DMS 273 treated with DMSO at 0.1 percent for 48 hours (cell line): ENCODE measurements around the gene OCSTAMP.

ENCODE experiments used
- DNase-seq: peaks from one replicate; lab custom pipeline; 2025; lab: John Stamatoyannopoulos, UW

The OCSTAMP gene

DNA sequence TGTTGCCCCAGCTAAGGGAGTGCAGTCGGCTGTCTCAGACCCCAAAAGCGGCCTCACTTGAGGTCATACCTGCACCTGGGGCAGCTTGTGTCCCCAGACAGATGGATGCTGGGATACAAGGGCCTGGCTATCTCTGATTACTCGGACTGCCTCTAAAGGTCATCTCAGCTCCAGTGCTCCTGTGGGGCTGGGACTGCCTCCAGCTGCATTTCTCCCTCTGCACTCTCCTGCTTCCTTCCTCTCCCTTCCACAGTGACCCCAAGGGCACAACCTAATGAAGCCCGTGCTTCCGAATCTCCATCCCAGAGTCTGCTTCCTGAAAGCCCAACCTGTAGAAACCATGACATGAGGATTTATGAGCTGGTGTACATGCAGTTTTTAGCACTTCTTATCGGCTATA is 22.8 kb upstream of the OCSTAMP start:
- no peak for DNase-seq

DNA sequence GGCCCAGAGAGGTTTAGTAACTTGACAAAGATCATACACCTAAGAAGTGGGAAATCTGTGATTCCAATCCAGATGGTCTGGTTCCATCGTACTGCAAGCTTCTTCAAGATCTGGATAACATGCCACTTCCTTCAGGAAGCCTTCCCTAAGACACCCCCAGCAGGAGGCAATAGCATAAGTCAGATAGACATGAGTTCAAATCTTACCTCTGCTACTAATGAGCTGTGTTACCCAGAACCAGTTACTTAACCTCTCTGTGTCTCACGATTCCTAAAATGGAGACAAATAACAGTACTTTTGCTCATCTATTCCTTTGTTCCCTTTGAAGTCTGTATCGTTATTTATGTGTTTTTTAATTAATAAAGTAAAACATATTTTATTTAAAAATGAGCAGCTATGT is 22.3 kb upstream of the OCSTAMP start:
- DNase-seq = no peak

DNA sequence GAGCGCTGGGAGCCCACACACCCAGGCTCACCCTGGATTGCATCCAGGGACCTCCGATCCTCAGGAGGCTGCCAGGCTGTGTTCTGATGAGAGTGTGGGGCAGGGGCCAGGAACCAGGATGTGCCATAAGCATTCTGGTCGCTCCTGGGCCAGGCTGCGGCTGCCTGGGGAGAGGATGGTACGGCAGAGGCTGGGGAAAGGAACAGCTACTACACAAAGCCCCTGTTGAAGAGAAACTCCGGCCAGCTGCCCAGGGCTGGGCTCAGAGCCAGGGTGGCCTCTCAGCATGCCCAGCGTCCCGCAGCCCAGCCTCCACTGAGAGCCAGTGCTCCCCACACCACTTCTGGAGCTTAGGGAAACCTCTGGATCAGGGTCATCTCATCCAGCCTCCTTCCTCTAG is 21.7 kb upstream of the OCSTAMP start:
- no peak for DNase-seq

GRCh38 chr20:46571418-46571817 is 21.0 kb upstream of the OCSTAMP start:
- no peak for DNase-seq

GRCh38 chr20:46570956-46571355 is 20.5 kb upstream of the OCSTAMP start:
- DNase-seq = no peak

- DNase-seq = no peak
Measured at GRCh38 chr20:46569961-46570360, 19.5 kb upstream of the OCSTAMP start.

DNA sequence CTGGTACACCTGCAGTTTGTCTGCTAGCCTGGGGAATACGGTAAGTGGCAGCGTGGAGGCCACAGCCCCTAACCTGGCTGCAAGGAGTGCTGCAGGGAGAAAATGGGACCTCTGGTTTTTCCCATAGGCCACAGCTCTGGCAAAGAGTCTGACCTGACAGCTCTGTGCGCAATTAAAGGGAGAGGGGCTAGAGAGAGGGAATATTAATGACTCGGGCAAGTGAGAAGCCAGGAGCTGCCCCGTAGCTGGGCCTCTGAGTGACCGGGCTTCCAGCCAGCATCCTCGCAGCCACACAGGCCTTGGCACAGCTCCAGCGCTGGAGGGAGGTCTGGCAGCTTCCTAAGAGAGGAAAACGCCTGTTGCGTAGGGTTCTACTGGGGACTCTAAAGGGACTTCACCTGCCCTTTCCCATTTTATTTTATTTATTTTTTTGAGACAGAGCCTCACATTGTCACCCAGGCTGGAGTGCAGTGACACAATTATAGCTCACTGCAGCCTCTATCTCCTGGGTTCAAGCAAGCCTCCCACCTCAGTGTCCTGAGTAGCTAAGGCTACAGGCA is 18.2 kb upstream of the OCSTAMP start:
- DNase-seq = peak; percentile 67

DNA sequence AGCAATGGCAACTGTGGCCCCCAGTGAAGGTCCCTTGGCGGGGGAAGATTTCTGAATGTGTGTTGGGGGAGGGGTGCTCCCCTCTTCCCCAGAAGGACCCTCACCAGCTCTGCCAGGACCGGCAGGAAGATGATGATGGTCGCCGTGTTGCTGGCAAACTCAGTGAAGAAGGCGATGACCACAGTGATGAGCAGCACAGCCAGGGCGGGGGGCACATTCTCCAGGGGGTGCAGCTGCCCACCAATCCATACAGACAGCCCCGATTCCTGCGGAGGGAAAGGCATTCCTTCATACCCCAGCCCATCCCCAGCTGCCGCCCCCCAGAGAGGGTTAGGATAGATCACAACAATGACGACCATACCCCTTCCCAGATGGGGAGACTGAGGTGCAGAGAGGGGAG is 15.7 kb upstream of the OCSTAMP start:
- DNase-seq = no peak

GRCh38 chr20:46564241-46564957 is 13.9 kb upstream of the OCSTAMP start:
- DNase-seq = no peak

GRCh38 chr20:46563860-46564221 is 13.4 kb upstream of the OCSTAMP start:
- DNase-seq = no peak

DNA sequence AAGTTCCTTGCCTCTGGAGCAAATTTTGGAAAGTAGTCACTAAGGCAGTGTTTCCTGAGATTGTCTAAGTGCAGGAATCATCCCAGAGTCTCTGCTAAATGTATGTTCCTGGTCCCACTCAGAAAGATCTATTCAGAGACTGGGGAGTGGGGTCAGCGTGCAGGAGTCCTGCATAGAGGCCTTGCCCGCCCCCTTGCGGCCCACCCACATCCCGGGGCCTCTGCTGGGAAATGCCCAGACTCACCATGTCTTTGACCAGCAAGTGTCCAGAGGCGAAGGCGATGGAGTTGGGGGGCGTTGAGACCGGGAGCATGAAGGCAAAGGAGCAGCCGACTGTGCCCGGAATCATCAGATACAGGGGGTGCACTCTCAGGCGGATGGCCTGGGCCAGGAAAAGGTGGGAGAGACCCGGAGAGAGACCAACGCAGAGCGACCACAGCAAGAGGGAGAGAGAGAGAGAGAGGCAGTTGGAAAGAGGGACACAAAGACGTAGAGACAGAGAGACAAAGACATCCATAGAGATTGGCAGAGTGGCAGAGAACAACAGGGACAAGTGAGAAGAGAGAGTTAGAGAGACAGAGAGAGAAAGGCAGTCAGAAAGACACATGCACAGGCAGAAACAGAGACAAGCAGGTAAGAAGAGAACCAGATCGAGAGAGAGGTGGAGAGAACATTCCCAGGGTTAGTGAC is 12.9 kb upstream of the OCSTAMP start:
- no peak for DNase-seq

DNA sequence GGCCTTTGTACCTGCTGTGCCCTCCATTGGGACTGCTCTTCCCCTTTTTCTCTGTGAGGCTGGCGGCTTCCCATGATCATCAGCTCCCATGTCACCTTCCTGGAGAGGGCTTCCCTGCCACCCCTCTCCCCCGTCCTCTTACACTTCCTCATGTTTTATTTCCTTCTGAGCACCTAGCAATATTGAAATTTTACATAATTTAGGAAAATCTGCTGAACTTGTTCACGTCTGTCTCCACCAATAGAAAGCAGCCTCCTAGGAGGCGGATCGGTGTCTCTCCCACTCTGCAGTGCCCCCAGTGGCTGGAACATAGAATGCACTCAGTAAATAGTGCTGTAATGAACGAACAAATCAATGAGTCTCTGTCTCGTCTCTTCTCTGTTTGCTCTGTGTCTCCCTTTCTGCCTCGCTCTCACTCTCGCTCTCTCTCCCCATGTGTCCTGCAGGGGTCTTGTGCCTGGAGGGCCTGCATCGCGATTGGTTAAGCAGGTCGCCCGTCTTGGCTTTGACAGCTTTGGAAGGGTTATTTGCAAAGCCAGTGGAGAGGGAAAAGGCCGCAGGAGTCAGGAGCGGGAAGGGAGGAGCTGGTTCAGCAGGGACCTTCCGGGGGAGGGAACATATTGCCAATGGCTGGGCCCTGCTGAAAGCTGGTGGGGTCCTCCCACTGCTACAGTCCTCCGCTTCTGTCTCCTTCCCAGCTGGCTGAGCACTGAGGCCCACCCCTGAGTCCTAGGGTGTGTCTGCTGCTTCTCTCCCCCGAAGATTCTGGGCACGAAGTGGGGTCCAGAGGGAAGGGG is 12.1 kb upstream of the OCSTAMP start:
- no peak for DNase-seq

DNA sequence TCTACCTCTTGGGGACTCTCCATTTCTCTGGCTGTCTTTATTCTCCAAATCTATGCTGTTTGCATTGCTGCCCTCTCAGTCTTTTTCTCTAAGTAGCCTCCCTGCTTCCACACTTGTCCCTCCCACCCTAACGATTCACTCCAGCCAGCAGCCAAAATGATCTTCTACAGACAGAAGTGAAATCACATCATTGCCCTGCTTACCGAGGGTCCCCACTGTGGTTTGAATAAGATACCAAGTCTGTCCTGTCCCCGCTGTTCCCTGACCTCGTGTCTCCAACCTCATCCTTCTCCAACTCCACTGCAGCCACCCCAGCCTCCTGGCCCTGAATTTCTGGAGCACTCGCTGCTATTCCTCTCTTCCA is 11.5 kb upstream of the OCSTAMP start:
- DNase-seq = no peak

DNA sequence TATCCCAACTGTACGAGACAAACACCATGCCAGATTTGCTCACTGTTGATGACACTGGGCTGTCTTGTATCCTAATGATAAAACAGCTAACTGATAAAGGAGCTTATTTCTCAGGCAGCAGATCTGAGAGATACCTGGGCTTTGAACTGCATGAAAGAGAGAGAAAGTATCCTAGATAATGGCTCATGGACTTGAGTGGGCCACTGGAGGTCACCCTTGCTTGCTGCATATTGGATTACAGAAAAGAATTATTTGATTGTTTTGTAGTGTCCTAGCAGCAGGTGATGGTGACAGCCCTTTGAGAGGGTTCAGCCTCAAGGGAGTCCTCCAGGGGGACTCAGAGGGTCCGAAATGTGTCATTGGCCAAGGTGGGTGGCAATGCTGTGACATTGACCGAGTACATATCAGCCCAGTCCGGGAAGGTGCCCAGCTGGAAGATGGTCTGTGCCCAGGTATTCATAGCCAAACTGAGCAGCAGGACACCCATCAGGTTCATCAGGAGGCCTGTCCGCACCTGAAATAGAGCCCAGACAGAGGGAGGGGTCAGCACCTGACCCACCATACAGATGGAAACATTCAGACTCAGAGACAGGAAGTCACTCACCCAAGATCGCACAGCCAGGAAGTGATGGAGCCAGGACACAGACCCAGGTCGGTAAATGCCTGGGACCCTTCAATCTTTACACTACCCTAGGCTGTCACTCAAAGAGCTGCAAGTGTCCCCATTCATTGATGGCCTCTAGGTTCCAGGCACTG is 9.4 kb upstream of the OCSTAMP start:
- no peak for DNase-seq

- DNase-seq = no peak
Measured at GRCh38 chr20:46559001-46559400, 8.5 kb upstream of the OCSTAMP start.

DNA sequence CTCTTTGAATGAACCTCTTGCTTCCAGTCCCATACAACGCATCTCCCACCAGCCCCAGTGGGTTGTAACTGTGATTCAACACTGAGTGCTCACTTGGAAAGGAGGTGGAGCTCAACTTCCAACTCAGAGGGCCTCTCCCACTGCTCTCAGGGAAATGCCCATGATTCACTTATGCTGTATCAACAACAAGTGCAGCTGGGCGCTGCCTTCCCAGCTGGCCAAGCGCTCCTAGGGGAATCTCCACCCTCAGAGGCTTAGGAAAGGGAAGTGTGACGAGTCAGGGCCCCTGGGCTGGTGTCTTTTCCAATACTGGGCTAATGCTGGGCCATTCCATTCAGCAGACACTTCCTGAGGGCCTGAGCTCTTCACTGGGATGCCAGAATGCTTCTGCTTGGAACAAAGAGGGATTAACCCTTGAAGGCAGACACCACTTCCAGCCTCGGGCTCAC is 8.1 kb upstream of the OCSTAMP start:
- no peak for DNase-seq

GRCh38 chr20:46557231-46557956 is 6.9 kb upstream of the OCSTAMP start:
- DNase-seq = no peak

GRCh38 chr20:46555370-46555956 is 5.0 kb upstream of the OCSTAMP start:
- no peak for DNase-seq

- DNase-seq = no peak
Measured at GRCh38 chr20:46554828-46555227, 4.4 kb upstream of the OCSTAMP start.

GRCh38 chr20:46553926-46554325 is 3.5 kb upstream of the OCSTAMP start:
- DNase-seq = no peak
